NOMO-1 treated with DMSO at 0.1 percent for 48 hours (cell line): ENCODE data around the gene TRAPPC12.
"Not testable (repeated sequence)": the region's sequence is repeated elsewhere in the genome, so short reads cannot be mapped to it uniquely, and the experiment has no call there.

Source experiments
- DNase-seq: peaks from one replicate; lab custom pipeline; 2025; ENCODE audit not compliant: unreplicated experiment; lab: John Stamatoyannopoulos, UW

TRAPPC12 gene

DNA sequence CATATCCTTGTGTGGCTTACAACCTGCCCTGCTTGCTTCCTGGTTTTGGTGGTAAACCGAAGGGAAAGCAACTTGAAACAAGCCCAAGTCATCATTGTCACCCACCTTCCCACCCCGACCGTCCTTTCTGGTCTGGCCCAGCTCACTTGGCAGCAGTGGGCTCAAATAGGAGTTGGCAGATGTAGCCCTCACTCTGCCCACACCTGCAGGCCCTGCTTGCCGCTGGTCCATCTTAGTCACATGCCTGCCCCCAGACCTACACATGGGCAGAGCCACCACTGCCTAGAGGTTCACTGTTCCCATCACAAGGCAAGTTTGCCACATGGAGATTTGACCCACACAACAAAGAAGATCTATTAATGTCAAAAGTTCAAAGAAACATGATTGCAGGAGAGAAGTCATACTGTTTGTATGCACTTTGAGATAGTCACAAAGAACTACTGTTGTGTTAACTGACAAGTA lies 11.2 kb upstream of the TRAPPC12 start:
- no peak for DNase-seq

DNA sequence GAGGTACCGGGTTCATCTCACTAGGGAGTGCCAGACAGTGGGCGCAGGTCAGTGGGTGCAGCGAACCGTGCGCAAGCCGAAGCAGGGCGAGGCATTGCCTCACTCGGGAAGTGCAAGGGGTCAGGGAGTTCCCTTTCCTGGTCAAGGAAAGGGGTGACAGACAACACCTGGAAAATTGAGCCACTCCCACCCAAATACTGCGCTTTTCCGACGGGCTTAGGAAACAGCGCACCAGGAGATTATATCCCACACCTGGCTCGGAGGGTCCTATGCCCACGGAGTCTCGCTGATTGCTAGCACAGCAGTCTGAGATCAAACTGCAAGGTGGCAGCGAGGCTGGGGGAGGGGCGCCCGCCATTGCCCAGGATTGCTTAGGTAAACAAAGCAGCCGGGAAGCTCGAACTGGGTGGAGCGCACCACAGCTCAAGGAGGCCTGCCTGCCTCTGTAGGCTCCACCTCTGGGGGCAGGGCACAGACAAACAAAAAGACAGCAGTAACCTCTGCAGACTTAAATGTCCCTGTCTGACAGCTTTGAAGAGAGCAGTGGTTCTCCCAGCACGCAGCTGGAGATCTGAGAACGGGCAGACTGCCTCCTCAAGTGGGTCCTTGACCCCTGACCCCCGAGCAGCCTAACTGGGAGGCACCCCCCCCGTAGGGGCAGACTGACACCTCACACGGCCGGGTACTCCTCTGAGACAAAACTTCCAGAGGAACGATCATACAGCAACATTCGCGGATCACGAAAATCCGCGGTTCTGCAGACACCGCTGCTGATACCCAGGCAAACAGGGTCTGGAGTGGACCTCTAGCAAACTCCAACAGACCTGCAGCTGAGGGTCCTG lies 9.9 kb upstream of the TRAPPC12 start:
- DNase-seq: not testable (repeated sequence)

DNA sequence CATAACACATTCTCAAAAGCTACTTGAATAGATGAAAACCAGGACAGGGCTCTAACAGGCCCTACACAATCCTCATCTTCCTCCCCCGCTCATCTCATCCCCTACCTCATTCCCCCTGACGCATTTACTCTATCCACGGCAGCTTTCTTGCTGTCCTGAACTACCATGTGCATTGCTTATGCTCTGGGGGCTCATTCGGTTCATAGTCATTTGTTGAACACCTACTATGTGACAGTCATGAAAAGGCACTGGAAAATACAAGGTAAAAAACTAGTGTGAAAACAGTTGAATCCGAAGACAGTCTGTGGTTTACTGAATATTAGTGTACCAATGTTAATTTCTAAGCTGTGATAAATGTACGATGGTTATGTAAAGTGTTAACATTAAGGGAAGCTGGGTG lies 2.7 kb upstream of the TRAPPC12 start:
- no peak for DNase-seq

DNA sequence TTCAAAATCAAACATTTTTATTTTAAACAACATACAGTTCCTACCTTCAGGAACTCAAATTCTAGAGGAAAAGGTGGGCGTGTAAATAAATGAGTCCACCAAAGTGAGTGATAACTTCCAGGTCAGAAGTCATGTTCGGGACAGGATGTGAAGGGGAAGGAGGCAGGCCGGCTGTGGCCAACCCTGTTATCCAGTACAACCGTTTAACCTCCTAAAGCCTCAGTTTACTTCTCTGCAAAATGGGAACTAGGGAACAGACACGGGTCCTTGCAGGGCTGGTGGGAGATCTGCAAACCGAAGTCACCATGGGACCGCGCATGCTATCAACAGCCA lies 2.2 kb upstream of the TRAPPC12 start:
- DNase-seq: peak; percentile 66

DNA sequence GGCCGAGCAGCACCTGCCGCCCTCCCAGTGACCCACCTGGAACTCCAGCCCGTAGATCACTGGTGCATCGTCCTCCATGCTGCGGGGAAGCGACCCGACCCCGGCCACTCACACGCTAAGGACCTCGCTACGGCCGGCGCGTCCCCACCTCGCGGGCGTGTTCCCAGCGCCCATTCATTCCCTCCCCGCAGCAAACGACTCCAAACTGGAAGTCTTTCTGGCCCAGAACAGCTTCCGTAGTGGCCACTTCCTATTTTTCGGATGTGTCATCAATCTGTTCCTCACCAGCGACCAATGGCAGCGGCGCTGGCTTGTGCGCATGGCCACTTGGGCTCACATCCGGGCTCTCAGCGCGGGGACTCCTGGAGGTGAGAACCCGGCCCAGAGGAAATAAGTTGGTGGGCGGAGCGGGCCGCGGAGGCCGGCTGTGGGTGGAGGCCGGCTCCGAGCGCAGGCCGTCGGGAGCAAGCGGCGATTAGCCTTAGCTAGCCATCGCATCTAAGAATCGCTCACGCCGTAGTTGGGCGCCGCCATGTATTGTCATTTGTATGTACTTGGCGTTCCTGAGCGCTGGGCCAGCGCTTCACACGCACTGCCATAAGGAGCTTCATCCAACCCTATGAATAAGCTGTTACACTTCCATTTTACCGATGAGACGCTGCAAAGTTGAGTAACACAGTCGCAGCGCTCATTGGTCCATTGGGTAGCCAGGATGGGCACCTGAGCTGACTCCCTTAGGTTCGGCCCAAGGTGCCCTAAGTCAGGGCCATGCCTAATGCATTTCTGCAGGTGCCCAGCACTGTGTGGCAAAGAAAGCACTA lies 1.7 kb upstream of the TRAPPC12 start, which contains the start of gene EIPR1:
Gene EIPR1 (minus strand): TSS at position 207 of the 821 bp plus-strand sequence. CDS start 129 bp downstream, at position 78.
- peak; percentile 98 for DNase-seq

DNA sequence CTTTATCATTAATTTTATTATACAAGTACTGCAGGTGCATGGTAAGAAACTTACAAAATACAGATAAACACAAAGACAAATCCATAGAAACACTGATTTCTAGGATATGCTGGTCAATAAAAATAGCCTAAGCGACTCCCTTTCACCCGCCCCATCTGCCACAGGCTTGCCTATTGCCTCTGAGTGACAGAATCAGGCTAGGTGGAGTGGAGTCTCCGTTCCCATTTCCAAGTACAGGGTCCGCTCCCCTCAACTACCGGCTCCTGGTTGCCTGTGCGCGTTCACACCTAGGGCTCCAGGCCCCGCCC lies 201 bp upstream of the TRAPPC12 start:
- no peak for DNase-seq

DNA sequence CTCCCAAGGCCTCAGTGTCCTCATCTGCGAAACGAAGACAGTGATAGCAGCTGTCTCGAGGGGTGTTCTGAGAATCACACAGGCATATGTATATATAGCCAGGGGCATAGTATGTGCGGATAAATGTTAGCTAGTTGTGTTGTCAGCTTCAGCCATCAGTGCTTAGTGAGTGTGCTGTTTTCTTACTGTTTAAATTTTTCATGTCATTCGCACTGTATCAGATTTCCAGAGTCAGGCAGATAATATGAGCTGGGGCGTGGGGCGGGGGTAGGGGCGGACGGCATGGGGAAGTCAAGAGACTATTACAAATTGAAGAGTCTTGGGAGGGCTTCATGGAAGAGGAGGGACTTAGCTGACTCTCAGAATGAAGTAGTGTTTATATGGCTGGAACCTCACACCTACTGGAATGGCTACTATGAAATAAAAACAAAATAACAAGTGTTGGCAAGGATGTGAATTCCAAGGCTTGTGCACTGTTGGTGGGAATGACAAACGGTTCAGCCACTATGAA lies 7.0 kb downstream of the TRAPPC12 start:
- no peak for DNase-seq

DNA sequence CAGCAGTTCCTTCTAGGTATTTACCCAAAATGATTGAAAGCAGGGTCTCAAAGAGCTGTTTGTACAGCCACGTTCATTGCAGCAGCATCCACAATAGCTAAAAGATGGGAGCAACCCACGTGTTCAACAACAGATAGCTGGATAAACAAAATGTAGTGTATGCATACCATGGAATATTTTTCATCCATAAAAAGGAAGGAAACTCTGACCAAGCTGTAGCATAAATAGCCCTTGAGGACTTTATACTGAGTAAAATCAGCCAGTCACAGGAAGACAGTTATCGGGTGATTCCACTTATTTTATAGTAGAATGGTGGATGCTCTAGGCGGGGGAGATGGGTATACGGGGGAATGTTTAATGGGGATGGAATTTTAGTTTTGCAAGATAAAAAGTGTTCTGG lies 7.5 kb downstream of the TRAPPC12 start:
- no peak for DNase-seq

DNA sequence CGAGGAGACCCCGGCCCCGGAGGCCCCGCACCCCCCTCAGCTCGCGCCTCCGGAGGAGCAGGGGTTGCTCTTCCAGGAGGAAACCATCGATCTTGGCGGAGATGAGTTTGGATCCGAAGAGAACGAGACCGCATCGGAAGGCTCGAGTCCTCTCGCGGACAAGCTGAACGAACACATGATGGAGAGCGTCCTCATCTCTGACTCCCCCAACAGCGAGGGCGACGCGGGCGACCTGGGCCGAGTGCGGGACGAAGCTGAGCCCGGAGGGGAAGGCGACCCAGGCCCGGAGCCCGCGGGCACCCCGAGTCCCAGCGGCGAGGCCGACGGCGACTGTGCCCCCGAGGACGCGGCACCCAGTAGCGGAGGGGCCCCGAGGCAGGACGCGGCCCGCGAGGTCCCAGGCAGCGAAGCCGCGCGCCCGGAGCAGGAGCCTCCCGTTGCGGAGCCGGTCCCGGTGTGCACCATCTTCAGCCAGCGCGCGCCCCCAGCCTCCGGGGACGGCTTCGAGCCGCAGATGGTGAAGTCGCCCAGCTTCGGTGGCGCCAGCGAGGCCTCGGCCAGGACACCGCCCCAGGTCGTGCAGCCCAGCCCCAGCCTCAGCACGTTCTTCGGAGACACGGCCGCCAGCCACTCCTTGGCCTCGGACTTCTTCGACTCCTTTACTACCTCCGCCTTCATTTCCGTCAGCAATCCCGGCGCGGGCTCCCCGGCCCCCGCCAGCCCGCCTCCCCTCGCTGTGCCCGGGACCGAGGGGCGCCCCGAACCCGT lies 8.3 kb downstream of the TRAPPC12 start:
- DNase-seq: no peak

DNA sequence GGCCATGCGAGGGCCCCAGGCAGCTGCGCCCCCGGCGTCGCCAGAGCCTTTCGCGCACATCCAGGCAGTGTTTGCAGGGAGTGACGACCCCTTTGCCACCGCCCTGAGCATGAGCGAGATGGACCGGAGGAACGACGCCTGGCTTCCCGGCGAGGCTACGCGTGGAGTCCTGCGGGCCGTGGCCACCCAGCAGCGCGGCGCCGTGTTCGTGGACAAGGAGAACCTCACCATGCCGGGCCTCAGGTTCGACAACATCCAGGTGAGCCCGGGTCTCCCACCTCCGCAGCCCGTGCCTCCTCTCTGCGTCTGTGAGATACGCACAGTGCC lies 8.9 kb downstream of the TRAPPC12 start:
- no peak for DNase-seq

DNA sequence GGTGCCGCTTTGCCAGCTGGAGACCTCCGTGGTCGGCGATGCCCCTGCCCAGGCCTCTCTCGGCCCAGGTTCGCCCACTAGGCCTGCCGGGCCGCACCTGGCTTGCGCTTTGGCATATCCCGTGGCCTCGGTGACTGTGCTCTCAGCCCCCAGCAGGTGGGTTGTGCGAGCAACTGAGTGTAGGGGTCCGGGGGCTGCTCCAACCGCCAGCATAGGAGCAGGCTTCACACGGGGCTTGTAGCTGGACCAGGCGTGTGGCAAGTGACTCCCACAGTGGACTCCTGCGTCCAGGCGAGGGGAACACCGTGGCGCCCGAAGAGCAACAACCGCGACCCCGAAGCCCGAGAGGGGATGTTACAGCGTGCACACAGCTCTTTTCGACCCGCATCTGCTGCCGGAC lies 9.7 kb downstream of the TRAPPC12 start:
- no peak for DNase-seq

DNA sequence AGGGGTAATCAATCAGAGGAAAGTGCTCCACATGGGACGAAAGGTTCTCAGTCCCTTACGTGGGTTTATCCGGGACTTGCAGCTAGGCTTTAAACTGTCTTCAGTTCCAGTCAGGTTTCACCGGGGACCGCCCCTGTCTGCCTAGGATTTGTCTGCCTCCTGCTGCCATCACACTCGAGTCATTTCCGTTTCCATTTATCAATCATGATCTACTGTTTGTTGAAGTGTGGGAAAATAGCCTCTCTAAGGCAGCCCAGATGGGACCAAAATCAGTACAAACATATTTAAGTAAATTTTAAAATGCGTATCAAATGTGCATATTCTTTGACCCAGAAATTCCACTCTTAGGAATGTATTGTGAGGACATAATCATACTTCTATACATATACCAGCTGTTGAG lies 10.5 kb downstream of the TRAPPC12 start:
- DNase-seq: no peak

DNA sequence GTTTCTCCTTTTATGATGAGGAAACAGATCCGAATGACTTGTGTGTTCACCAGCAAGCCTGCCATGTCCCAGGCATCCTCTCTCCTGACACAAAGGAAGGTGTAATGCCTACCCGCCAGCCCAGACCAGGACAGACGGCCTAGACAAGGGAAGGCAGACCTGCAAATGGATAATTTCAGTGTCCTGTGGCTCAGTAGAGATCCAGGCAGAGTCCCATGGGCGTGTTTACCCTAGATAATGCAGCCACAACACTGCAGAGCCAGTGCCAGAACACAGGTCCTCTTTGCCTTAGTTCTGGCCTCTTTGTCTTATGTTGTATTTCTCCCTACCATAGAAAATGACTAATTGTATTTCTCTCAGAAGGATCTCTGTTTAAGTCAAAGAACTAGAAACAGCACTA lies 12.7 kb downstream of the TRAPPC12 start:
- DNase-seq: no peak

DNA sequence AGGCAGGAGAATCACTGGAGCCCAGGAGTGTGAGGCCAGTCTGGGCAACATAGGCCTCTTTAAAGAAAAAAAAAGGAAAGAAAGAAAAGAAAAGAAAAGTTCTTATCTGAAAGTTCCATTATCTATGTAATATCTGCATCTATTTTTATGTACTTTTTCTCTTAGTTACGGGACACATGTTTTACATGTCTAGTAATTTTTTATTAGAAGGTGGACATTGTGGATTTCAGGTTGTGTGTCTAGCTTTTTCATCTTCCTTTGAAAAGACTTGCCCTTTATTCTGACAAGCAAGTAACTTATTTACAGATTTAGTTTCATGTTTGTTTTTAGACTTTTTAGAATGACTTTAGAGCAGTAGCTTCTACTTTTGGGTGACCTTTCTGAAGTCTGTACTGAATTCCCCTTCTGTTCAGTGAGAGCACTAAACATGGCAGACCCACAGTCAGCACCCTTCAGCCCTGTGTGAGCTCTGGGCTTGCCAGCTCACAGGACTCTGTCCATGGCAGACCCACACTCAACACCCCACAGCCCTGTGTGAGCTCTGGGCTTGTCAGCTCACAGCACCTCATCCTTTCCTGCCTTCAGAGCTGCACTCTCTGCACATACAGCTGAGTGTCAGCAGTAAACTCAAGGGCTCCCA lies 17.5 kb downstream of the TRAPPC12 start:
- DNase-seq: no peak

DNA sequence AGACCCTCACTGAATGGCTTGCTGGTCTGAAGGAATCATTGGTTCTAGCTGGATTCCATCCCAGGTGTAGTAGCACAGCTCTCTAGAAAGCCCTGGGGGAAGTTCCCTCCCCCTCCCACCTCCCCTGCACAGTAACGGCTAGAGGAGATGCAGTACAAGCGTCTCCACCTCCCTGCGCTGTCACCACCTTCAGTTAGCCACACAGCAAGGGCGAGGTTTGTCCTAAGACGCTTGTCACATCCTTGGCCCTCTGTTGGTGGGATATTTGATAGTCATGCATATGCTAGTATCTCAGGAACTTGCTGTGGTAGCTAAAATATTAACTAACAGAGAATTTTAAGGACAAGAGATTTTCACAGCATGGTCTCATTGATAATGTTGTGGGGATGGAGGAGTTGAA lies 19.4 kb downstream of the TRAPPC12 start:
- no peak for DNase-seq

DNA sequence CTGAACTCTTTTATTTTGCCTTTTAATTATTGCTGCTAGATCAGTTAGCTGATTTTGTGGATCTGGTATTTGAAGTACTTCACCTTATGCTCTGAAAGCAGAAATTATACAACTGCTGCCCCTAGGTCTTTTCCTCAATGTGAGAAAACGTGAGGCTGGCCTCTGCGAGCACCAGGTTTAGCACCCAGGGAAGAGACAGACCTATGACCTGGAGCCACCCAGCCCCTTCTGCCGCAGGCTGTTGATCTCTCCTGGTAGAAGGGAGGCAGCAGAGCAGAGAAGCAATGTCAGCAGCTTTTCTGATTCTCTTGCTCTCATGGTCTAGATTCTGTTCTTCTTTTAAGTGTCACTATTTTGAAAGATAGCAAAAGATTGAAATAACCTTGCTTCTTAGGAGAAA lies 19.9 kb downstream of the TRAPPC12 start:
- no peak for DNase-seq

DNA sequence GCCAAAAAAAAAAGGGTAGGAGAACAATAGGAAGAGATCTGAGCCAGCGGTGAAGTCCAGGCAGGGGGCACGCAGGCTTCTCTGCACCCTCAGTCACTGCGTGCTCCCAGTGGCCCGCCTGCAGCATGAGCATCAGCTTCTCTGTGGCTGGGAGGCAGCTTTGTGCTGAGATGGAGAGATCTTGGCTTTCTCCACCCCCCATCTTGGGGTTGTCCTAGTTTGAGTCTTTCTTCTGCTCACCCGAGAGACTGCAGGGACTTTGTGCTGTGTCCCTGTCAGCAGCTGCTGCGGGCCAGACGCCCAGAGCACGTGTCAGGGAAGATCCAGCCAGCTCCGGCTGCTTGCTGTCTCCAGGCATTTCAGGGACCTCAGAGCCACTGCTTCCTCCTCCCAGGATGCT lies 20.3 kb downstream of the TRAPPC12 start:
- DNase-seq: no peak

DNA sequence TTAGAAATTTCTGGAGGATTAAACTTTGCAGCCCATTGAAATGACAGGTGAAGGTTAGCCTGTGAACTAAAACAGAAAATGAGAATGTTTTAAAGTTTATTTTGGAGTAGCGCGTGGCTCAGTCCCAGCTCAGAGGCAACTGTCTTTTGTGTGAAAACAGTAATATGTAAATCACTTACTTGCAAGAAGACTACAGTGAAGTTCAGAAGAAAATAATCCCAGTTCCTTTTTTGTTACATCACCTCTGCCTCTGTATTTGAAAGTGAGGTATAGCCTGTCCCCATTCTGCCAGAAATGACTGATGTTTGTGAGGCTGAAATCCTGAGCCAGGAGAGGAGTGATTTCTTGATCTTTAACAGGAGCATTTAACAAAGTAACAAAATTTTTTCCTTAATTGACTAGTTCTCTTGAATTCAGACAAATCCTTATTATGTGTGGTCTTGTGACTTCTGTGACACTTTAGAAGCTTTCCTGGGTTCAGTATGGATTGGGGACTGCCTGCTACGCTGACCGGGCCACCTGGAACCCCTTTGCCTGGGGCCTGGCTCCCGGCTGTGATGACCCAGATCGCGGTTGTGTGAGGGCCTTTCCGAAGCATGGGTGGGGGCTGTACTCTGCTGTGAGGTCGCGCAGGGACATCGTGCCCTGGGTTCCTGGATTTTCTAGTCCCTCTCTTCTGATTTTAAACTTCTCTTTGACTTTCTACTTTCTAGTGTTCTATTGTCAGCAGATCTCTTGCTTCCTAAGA lies 24.3 kb downstream of the TRAPPC12 start:
- no peak for DNase-seq

DNA sequence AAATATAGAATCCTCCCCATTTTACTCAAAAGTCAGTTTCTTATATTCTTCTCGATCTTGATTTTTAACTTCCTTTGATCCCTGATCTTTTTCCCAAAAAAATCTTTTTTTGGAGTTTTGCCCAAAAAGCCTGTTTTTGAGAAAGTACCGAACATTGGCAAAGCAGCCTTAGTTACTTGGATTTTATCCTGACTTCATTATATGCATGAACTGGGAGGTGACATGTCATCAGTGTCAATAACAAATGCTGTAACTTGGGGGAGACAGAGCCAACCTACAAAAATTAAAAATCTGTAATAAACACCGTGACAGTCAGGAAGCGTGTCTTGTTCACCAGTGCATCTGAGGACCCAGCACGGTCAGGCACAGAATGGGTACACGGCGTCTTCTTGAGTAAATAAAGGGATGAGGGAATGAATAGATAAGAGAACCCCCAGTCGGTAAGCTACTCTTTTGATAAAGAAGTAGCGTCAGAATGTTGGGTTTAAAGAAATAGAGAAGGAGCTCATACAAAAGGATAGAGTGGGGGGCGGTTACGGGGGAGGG lies 24.9 kb downstream of the TRAPPC12 start:
- DNase-seq: no peak

DNA sequence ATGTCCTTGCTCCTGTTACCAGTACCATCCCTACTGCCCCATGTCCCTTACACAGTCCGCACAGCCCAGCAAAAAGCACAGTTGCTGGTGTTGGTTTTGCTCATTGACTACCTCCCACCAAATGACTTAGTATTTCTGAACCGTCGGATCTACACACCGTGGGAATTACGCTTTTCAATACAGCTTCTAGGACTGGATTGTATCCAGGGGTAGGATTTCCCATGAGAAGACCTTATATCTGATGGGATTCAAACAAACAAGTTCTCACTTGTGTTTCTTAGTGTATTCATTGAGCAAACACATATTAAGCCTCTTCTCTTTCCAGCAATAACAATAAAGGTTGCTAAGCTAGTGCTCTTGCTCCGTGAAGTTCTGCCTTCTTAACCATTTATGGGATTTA lies 25.8 kb downstream of the TRAPPC12 start:
- no peak for DNase-seq
